GM21723 (cell line): ENCODE results near the gene TECPR2.
"Not testable (repeated sequence)": the region's sequence is repeated elsewhere in the genome, so short reads cannot be mapped to it uniquely, and the experiment has no call there.

Experiments
- ATAC-seq: cut with Tn5 transposase; IDR thresholded peaks from one replicate; pipeline ENCODE4 v1.9.1; 2021; ENCODE audit warnings: mild to moderate bottlenecking, moderate library complexity; ENCODE audit not compliant: unreplicated experiment

The TECPR2 gene

DNA sequence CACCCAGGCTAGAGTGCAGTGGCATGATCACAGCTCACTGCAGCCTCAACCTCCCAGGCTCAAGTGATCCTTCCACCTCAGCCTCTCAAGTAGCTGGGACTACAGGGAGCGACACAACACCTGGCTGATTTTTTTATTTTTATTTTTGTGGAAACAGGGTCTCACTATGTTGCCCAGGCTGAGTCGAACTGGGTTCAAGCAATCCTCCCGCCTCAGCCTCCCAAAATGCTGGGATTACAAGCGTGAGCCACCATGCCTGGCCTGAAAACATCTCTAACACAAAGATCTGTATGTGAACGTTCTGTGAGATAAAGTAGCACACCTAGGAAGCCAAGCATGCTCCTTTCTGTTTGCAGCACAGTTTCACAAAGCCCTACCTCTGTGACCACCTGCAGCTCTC lies 157.0 kb downstream of the TECPR2 start:
- not testable (repeated sequence) for ATAC-seq

GRCh38 chr14:102523200-102523568 lies 160.4 kb downstream of the TECPR2 start:
- ATAC-seq: no peak

GRCh38 chr14:102523569-102524450 lies 161.1 kb downstream of the TECPR2 start:
- ATAC-seq: peak; percentile 0

DNA sequence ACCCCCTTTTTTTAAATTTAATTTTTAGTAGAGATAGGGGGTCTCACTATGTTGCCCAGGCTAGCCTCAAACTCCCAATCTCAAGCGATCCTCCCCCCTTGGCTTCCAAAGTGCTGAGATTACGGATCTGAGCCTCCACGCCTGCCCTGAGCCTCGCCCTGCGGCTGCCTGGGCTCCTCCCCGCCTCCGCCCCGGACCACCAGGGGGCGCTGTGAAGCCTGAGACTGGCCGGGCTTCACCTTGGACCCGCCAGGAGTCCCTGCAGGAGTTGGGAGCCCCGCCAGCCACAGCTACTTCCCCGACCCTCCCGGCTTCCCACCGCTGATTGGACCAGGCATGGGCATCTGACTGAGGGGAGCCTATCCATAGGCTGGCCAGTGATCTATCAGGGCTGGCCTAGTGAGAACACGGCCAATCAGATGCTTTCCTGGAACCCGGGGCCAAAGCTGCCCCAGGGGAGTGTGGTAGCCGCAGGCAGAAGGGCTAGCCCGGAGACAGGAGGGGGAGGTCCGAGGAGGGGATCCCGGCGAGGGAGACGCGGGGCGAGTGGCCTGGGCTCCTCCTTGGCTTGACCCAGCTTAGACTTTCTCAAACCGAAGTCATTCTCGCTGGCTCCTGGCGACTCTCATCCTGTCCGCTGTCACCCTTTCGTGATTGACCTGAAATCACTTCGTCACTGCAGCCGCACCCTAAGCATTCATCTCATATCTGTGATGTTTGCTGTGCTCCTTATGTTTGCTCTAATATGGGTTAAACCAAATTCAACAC lies 161.9 kb downstream of the TECPR2 start:
- peak; percentile 94 for ATAC-seq

DNA sequence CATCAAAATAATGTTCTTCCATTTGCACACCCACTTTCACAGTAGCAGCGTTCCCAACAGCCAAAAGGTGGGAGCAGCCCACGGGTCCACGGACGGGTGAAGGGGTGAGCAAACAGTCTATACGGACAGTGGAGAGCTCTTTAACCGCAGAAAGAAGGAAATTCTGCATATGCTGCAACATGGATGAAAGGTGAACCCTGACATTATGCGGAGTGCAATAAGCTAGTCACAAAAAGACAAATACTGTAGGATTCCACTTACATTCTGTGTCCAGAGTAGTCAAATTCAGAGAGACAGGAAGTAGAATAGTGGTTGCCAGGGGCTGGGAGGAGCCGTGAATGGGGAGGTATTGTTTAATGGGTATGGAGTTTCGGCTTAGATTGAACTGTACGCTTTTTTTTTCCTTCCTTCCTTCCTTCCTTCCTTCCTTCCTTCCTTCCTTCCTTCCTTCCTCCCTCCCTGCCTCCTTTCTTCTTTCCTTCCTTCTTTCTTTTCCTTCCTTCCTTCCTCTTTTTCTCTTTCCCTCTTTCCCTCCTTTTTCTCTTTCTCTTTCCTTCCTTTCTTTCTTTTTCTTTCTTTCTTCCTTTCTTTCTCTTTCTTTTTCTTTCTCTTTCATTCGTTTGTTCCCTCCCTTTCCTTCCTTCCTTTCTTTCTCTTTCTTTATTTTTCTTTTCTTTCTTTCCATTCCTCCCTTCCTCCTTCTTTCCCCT lies 162.6 kb downstream of the TECPR2 start:
- peak; percentile 14 for ATAC-seq

DNA sequence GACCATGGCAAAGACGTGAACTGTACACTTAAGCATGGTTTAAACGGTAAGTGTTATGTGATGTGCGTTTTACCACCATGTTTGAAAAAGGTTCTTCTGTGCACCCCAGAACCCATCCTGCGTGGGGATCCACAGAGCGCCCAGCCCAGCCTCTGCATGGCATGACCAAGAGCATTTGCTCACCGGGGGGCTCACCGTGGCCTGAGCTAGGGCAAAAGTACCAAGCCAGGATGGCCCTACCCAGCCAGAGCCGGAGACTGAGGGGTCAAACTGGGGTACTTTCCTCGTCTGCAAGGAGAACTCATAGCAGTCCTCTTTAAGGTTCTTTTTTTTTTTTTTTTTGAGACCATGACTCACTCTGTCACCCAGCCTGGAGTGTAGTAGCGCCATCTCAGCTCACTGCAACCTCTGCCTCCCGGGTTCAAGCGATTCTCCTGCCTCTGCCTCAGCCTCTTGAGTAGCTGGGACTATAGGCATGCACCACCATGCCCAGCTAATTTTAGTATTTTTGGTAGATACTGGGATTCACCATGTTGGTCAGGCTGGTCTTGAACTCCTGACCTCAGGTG lies 163.3 kb downstream of the TECPR2 start:
- ATAC-seq: no peak

DNA sequence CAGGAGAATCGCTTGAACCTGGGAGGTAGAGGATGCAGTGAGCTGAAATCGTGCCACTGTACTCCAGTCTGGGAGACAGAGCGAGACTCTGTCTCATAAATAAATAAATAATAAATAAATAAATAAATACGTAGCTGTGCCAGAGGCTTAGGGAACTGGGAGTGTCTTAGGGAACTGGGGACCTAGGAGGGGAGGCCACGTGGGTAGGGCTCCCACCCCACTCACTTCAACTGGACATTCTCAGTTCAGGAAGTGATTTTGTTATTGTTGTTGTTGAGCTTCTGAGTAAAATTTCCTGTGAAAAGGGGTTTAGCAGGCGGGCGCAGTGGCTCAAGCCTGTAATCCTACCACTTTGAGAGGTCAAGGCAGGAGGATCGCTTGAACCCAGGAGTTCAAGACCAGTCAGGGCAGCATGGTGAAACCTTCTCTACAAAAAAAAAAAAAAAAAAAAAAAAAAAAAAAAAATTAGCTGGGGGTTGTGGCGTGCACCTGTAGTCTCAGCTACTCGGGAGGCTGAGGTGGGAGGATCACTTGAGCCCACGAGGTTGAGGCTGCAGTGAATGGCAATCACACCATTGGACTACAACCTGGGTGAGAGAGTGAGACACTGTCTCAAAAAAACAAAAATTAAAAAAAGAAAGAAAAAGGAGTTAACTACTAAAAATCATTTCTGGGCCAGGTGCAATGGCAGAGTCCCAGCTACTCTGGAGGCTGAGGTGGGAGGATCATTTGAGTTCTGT lies 165.9 kb downstream of the TECPR2 start:
- ATAC-seq: no peak

DNA sequence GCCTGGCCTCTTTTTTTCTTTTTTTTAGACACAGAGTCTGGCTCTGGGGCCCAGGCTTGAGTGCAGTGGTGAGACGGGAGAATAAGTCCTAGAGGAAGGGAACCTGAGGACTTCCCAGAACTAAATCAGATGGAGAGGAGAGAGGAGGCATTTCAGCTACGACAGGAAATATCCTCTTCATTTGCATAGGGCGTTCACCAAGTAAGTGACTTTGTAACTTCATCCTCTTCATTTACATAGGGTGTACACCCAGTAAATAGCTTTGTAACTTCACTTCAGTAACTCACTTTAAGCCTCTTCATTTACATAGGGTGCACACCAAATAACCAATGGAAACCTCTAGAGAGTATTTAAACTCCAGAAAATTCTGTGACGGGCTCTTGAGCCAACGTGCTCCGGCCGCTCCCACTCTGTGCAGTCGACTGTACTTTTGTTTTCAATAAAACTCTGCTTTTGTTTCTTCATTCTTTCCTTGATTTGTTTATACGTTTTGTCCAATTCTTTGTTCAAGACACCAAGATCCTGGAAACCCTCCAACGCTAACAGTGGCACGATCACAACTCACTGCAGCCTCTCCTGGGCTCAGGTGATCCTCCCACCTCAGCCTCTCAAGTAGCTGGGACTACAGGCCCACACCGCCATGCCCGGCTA lies 168.2 kb downstream of the TECPR2 start:
- ATAC-seq: no peak

GRCh38 chr14:102532204-102532658 lies 169.5 kb downstream of the TECPR2 start:
- no peak for ATAC-seq

- no peak for ATAC-seq
Observed at GRCh38 chr14:102537981-102538601, 175.3 kb downstream of the TECPR2 start.

DNA sequence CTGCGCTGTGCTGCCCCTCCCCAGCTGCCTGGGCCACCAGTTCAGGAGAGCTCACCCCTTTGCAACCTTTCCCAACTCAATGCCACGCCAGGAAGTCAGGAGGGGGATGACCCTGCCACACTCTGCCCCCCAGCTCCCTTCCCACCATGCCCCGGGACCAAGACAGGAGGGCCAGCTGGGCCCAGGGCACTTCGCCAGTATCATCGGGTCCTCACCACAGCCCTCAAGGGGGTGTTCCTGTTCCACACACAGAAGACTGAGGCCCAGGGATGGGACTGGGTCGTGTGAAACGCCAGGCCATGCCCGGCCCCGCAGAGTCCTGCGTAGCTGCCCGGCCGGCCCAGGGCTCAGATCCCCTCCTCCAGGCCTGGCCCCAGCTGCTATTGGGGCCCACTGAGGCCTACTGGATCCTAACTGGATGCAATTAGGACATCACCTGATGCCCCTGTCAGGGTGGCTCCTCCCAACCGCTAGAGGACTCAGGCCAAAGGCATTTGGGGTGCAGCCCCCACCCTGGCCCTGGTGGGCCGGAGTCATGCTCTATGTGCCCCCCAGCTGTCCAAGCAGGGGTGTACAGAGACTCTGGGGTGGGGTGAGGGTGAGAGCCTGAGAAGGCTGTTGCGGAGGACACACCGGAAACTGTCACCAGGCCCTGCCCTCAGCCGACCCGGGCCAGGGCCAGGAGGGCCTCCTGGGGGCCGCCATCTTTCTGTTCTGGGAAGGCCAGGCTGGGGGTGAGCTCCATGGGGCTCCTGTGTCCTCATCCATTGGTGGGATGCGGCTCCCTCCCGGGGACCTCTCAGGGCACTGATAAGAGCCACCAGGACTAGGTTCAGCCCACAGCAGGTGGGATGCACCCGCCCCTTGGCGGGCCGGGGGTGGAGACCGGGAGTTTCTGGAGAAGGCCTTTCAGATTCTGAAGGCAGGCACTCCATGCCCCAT lies 176.1 kb downstream of the TECPR2 start:
- ATAC-seq: no peak

- ATAC-seq: no peak
Observed at GRCh38 chr14:102539544-102540314, 177.0 kb downstream of the TECPR2 start.

- ATAC-seq: no peak
Observed at GRCh38 chr14:102540315-102541028, 177.7 kb downstream of the TECPR2 start.

- ATAC-seq: not testable (repeated sequence)
Observed at GRCh38 chr14:102541029-102541491, 178.3 kb downstream of the TECPR2 start.

DNA sequence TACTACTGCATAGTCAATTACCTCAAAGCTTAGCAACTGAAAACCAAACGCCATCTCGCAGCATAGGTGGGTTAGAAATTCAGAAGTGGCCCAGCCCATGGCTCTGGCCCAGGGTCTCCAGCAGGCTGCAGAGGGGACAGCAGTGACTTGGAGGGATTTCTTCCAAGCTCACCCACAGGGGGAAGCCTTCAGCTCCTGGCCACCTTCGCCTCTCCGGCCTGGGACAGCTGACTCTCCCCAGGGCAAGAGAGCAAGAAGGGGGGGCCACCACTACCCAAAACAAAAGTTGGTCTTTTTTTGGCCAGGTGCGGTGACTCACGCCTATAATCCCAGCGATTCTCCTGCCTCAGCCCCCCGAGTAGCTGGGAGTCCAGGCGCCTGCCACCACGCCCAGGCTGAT lies 179.0 kb downstream of the TECPR2 start:
- no peak for ATAC-seq

DNA sequence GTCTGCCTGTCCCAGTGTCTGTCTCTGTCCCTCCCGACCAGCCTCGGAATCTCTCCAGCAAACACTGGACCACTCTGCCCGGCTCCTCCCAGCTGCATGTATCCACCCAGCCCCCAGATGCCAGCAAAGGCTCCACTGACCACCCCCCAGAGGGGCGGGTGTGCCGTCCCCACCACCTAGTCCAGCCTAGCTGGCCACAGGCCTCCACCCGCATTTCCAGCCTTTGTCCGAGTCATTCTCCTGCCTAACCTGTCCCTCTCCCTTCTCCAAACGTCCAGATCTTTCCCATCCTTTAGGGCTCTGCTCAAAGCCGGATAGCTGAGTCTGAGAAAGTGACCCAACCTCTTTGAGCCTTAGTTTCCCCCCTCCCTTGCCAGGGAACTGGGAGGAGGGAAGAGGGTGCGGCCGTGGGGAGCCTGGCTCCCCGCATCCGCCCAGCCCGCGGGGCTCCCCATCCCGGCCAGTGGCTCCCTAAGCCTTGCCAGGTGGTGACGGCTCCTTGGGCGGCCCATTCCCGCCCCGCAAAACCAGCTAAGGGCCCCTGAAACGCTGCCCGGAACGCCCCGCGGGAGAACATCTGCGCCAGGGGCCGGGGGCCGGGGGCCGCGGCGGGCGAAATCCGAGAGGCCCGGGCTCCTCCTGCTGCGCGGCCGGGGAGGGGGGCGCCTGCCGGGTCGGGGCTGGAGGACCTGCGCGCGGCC lies 181.5 kb downstream of the TECPR2 start:
- ATAC-seq: no peak
